Panc1 (cell line): ENCODE measurements around the gene SPAG6. TPM values are rescaled to one million over a fixed set of nuclear protein-coding genes. Genes with fewer than 3 reads are reported as not detected.

Experiments used
- ATAC-seq: fragments of 200-7000 bp; cut with Tn5 transposase; 2 replicates; pipeline ENCODE4 v1.9.1; 2020; ENCODE audit warnings: mild to moderate bottlenecking, moderate library complexity
- BruUV-seq: library from RNA; stranded (reverse); fragments of 400-500 nt; replicated peaks from 2 replicates; lab custom pipeline; 2021; lab: Mats Ljungman, UMichigan
- CTCF ChIA-PET: fragments of 300-600 bp; sonication (Branson Sonifier 250); formaldehyde crosslinking; loops from one replicate; lab custom pipeline; 2022; ENCODE audit warnings: antibody characterized with exemption; lab: Charles Lee
- POLR2A ChIA-PET: fragments of 300-600 bp; sonication (Branson Sonifier 250); formaldehyde crosslinking; loops from one replicate; lab custom pipeline; 2022; ENCODE audit warnings: antibody characterized with exemption; lab: Charles Lee
- DNase-seq: peaks from one replicate; pipeline ENCODE4 v3.0.0-alpha.2; 2010; ENCODE audit warnings: low read depth, low spot score
- H3K27ac ChIP-seq: 2 replicates; pipeline ENCODE4 v1.5.1; 2011; ENCODE audit warnings: mild to moderate bottlenecking, low read length, inconsistent platforms
- H3K27me3 ChIP-seq: fragments of 200-500 bp; sonication (Bioruptor generic); 2 replicates; pipeline ENCODE4 v1.6.0; 2014; ENCODE audit warnings: low read length, inconsistent platforms; ENCODE audit not compliant: control insufficient read depth, insufficient read depth
- H3K36me3 ChIP-seq: fragments of 200-500 bp; sonication (Bioruptor generic); 2 replicates; pipeline ENCODE4 v1.5.1; 2014; ENCODE audit warnings: inconsistent platforms, mild to moderate bottlenecking, low read length, moderate library complexity; ENCODE audit not compliant: control insufficient read depth, insufficient read depth
- H3K4me1 ChIP-seq: 2 replicates; pipeline ENCODE4 v1.5.1; 2011; ENCODE audit warnings: inconsistent platforms, mild to moderate bottlenecking, low read length, moderate library complexity; ENCODE audit not compliant: control insufficient read depth, insufficient read depth
- H3K4me3 ChIP-seq, 2 experiments: 2 replicates each; pipeline ENCODE4 v1.5.1; 2011 to 2012; ENCODE audit warnings: low read depth in 2 of 2, low read length in 2 of 2, mild to moderate bottlenecking in 2 of 2, inconsistent platforms in 1 of 2, moderate library complexity in 1 of 2
- H3K9me3 ChIP-seq: fragments of 200-500 bp; sonication (Bioruptor generic); 2 replicates; pipeline ENCODE4 v1.5.1; 2014; ENCODE audit warnings: low read depth, mild to moderate bottlenecking, inconsistent platforms, low read length, moderate library complexity; ENCODE audit not compliant: control insufficient read depth, insufficient read depth
- CTCF ChIP-seq: fragments of 450-650 bp; IDR thresholded peaks from 2 replicates; pipeline ENCODE4 v1.5.1; 2017; ENCODE audit warnings: mild to moderate bottlenecking
- POLR2AphosphoS5 ChIP-seq: IDR thresholded peaks from 2 replicates; pipeline ENCODE4 v1.6.1; 2012; ENCODE audit warnings: mild to moderate bottlenecking, low read depth, low read length, moderate library complexity
- REST ChIP-seq, 2 experiments: IDR thresholded peaks; 2 replicates each; pipeline ENCODE4 v1.6.1; 2011 to 2012; ENCODE audit warnings: low read depth in 2 of 2, control low read depth in 1 of 2, low read length in 1 of 2, mild to moderate bottlenecking in 1 of 2, moderate library complexity in 1 of 2; ENCODE audit not compliant: insufficient read depth in 1 of 2
- SIN3A ChIP-seq: IDR thresholded peaks from 2 replicates; pipeline ENCODE4 v1.6.1; 2012; ENCODE audit warnings: low read depth, mild to moderate bottlenecking, low read length, moderate library complexity, borderline replicate concordance; ENCODE audit not compliant: insufficient read depth
- TCF7L2 ChIP-seq: IDR thresholded peaks from 2 replicates; pipeline ENCODE4 v1.6.1; 2011; ENCODE audit warnings: mild to moderate bottlenecking, low read depth, low read length, inconsistent platforms
- in situ Hi-C: cut with HindIII; loops from 2 replicates; pipeline ENCODE4 v1.10.0; 2016; ENCODE audit warnings: low sequenced_read_pairs, low pct_unique_long_range_greater_than_20kb
- intact Hi-C: fragments of 100-400 bp; cut with micrococcal nuclease; formaldehyde crosslinking; loops from one replicate; pipeline ENCODE4 v1.10.0; 2022; ENCODE audit not compliant: unreplicated experiment
- total RNA-seq: library from RNA; stranded (reverse); gene quantifications from one replicate; pipeline ENCODE4 v1.2.1, GENCODE V29; 2021; ENCODE audit not compliant: unreplicated experiment

Gene SPAG6
- total RNA-seq, 1 experiment from 2014 or later, result not detected

GRCh38 chr10:22417736-22418268, 72.5 kb downstream of the SPAG6 start:
- TF ChIP-seq TCF7L2 (no peak), SIN3A (no peak), CTCF (no peak), REST (IDR thresholded peaks at IDR 0.05; ENCODE audit: insufficient read depth in 1 of 2, low read depth in 2 of 2, low read length in 1 of 2) (no peak), POLR2AphosphoS5 (no peak)
- in situ Hi-C loops, result no loop called here
- no peak for ATAC-seq

GRCh38 chr10:22420787-22421517, 75.7 kb downstream of the SPAG6 start:
- no peak overlapping the region for H3K4me3 ChIP-seq
- ChIA-PET POLR2A (no interaction called here), CTCF (no interaction called here)
- no peaks in the 10 kb centered on the region for H3K27me3 ChIP-seq
- no peaks in the 10 kb centered on the region for H3K36me3 ChIP-seq
- H3K9me3 ChIP-seq, result no peaks in the 10 kb centered on the region
- no peaks in the 10 kb centered on the region for H3K4me1 ChIP-seq
- TF ChIP-seq SIN3A (no peak), TCF7L2 (no peak), CTCF (peak; percentile 35; the same call in 1 of the 2 replicates), POLR2AphosphoS5 (no peak), REST (IDR thresholded peaks at IDR 0.05; ENCODE audit: insufficient read depth in 1 of 2, low read depth in 2 of 2, low read length in 1 of 2) (no peak)
- in situ Hi-C loops (no loop called here), intact Hi-C loops (no loop called here)
- H3K27ac ChIP-seq, result no peak overlapping the region
- BruUV-seq, result no TSS peak
- ATAC-seq (no peak), DNase-seq (no peak)

More at GRCh38 chr10:22417736-22418268, 72.5 kb downstream of the SPAG6 start:
- H3K4me3 ChIP-seq, result no peak overlapping the region
- no peaks in the 10 kb centered on the region for H3K27me3 ChIP-seq
- CTCF ChIA-PET, result no interaction called here
- intact Hi-C loops, result no loop called here
- no peaks in the 10 kb centered on the region for H3K4me1 ChIP-seq
- POLR2A ChIA-PET, result no interaction called here
- H3K36me3 ChIP-seq, result no peaks in the 10 kb centered on the region
- no TSS peak for BruUV-seq
- H3K27ac ChIP-seq, result no peak overlapping the region
- no peaks in the 10 kb centered on the region for H3K9me3 ChIP-seq
- no peak for DNase-seq
